HG03558 (cell line): Measurements from ENCODE around the gene DSG4.

Experiments used
- ATAC-seq: cut with Tn5 transposase; IDR thresholded peaks from one replicate; pipeline ENCODE4 v1.9.1; 2021; ENCODE audit warnings: moderate number of reproducible peaks; ENCODE audit not compliant: unreplicated experiment; ENCODE audit errors: extremely low read depth

DSG4 gene

GRCh38 chr18:31402026-31402373 lies 25.4 kb downstream of the DSG4 start:
- no peak for ATAC-seq

- ATAC-seq: no peak
Observed at GRCh38 chr18:31403409-31403808, 26.8 kb downstream of the DSG4 start.

GRCh38 chr18:31407649-31408048 lies 31.1 kb downstream of the DSG4 start:
- no peak for ATAC-seq

GRCh38 chr18:31409276-31409675 lies 32.7 kb downstream of the DSG4 start:
- no peak for ATAC-seq

GRCh38 chr18:31410716-31411483 lies 34.3 kb downstream of the DSG4 start:
- ATAC-seq: no peak

- ATAC-seq: no peak
Observed at GRCh38 chr18:31413137-31413536, 36.6 kb downstream of the DSG4 start.

- ATAC-seq: no peak
Observed at GRCh38 chr18:31417850-31418249, 41.3 kb downstream of the DSG4 start.

GRCh38 chr18:31419457-31419932 lies 42.9 kb downstream of the DSG4 start:
- ATAC-seq: no peak

- no peak for ATAC-seq
Observed at GRCh38 chr18:31420032-31420431, 43.5 kb downstream of the DSG4 start.

GRCh38 chr18:31420524-31420923 lies 43.9 kb downstream of the DSG4 start:
- ATAC-seq: no peak

GRCh38 chr18:31424383-31424988 lies 47.9 kb downstream of the DSG4 start:
- ATAC-seq: no peak

GRCh38 chr18:31426021-31426420 lies 49.4 kb downstream of the DSG4 start:
- ATAC-seq: no peak

- ATAC-seq: no peak
Observed at GRCh38 chr18:31426871-31427406, 50.4 kb downstream of the DSG4 start.

- no peak for ATAC-seq
Observed at GRCh38 chr18:31428211-31428610, 51.6 kb downstream of the DSG4 start.

- no peak for ATAC-seq
Observed at GRCh38 chr18:31429623-31430022, 53.0 kb downstream of the DSG4 start.

- no peak for ATAC-seq
Observed at GRCh38 chr18:31430072-31430471, 53.5 kb downstream of the DSG4 start.

GRCh38 chr18:31430554-31430953 lies 54.0 kb downstream of the DSG4 start:
- ATAC-seq: no peak

- ATAC-seq: no peak
Observed at GRCh38 chr18:31432316-31432715, 55.7 kb downstream of the DSG4 start.

- ATAC-seq: no peak
Observed at GRCh38 chr18:31436825-31437224, 60.2 kb downstream of the DSG4 start.

- ATAC-seq: no peak
Observed at GRCh38 chr18:31438402-31438801, 61.8 kb downstream of the DSG4 start.

GRCh38 chr18:31439807-31440325 lies 63.3 kb downstream of the DSG4 start:
- no peak for ATAC-seq
